Muscle layer of duodenum (tissue), 2 donors: ENCODE results near the gene LHPP.
"Not testable (repeated sequence)": the region's sequence is repeated elsewhere in the genome, so short reads cannot be mapped to it uniquely, and the experiment has no call there.

Experiments
- H3K27ac ChIP-seq: one replicate; pipeline ENCODE4 v1.7.0; 2013; ENCODE audit warnings: mild to moderate bottlenecking, low read length
- H3K27me3 ChIP-seq: one replicate; pipeline ENCODE4 v1.7.0; 2013; ENCODE audit warnings: low read depth, mild to moderate bottlenecking, control low read depth, low read length
- H3K36me3 ChIP-seq, 2 donors: one replicate each; pipeline ENCODE4 v1.7.0; 2013; ENCODE audit warnings: low read length in 2 of 2, control low read depth in 1 of 2, mild to moderate bottlenecking in 1 of 2; ENCODE audit not compliant: insufficient read depth in 2 of 2, control insufficient read depth in 1 of 2
- H3K4me1 ChIP-seq, 2 donors: one replicate each; pipeline ENCODE4 v1.7.0; 2013; ENCODE audit warnings: low read length in 2 of 2, mild to moderate bottlenecking in 2 of 2, control low read depth in 1 of 2, moderate library complexity in 1 of 2; ENCODE audit not compliant: insufficient read depth in 2 of 2, control insufficient read depth in 1 of 2
- H3K4me3 ChIP-seq, 2 donors: one replicate each; pipeline ENCODE4 v1.7.0; 2013; ENCODE audit warnings: low read length in 2 of 2, low read depth in 1 of 2, mild to moderate bottlenecking in 1 of 2
- H3K9me3 ChIP-seq, 2 donors: one replicate each; pipeline ENCODE4 v1.7.0; 2013; ENCODE audit warnings: low read length in 2 of 2, control low read depth in 1 of 2, mild to moderate bottlenecking in 1 of 2; ENCODE audit not compliant: control insufficient read depth in 1 of 2
- donor health status: healthy.

LHPP gene

GRCh38 chr10:124543971-124544370 is 82.3 kb downstream of the LHPP start:
- Histone ChIP-seq H3K36me3 (no peaks in the 10 kb centered on the region), H3K4me1 (peaks cover 0 to 8% of the 10 kb centered on the region in 2 donors), H3K9me3 (no peaks in the 10 kb centered on the region), H3K4me3 (no peak overlapping the region), H3K27me3 (no peaks in the 10 kb centered on the region), H3K27ac (no peak overlapping the region)

GRCh38 chr10:124544711-124545110 is 83.1 kb downstream of the LHPP start:
- Histone ChIP-seq H3K36me3 (no peaks in the 10 kb centered on the region), H3K4me1 (peaks cover 0 to 8% of the 10 kb centered on the region in 2 donors), H3K27me3 (no peaks in the 10 kb centered on the region), H3K9me3 (no peaks in the 10 kb centered on the region), H3K4me3 (no peak overlapping the region), H3K27ac (no peak overlapping the region)

- peaks cover 0 to 1% of the 10 kb centered on the region in 2 donors for H3K4me1 ChIP-seq
- no peak overlapping the region for H3K4me3 ChIP-seq
- H3K36me3 ChIP-seq, result no peaks in the 10 kb centered on the region
- H3K27me3 ChIP-seq, result no peaks in the 10 kb centered on the region
- no peaks in the 10 kb centered on the region for H3K9me3 ChIP-seq
- no peak overlapping the region for H3K27ac ChIP-seq
Observed at GRCh38 chr10:124545351-124546054, 83.9 kb downstream of the LHPP start.

GRCh38 chr10:124546055-124546369 is 84.4 kb downstream of the LHPP start:
- H3K4me1 ChIP-seq, result no peaks in the 10 kb centered on the region

GRCh38 chr10:124546957-124547646 is 85.5 kb downstream of the LHPP start:
- Histone ChIP-seq H3K27me3 (no peaks in the 10 kb centered on the region), H3K36me3 (no peaks in the 10 kb centered on the region), H3K9me3 (no peaks in the 10 kb centered on the region), H3K27ac (no peak overlapping the region), H3K4me1 (no peaks in the 10 kb centered on the region), H3K4me3 (no peak overlapping the region)

More at GRCh38 chr10:124546055-124546369, 84.4 kb downstream of the LHPP start:
- H3K27me3 ChIP-seq, result no peaks in the 10 kb centered on the region
- H3K4me3 ChIP-seq, result no peak overlapping the region
- no peak overlapping the region for H3K27ac ChIP-seq
- no peaks in the 10 kb centered on the region for H3K9me3 ChIP-seq
- no peaks in the 10 kb centered on the region for H3K36me3 ChIP-seq

- no peak overlapping the region for H3K4me3 ChIP-seq
- no peaks in the 10 kb centered on the region for H3K27me3 ChIP-seq
- no peaks in the 10 kb centered on the region for H3K36me3 ChIP-seq
- no peaks in the 10 kb centered on the region for H3K4me1 ChIP-seq
- no peak overlapping the region for H3K27ac ChIP-seq
- no peaks in the 10 kb centered on the region for H3K9me3 ChIP-seq
Observed at GRCh38 chr10:124547647-124548168, 86.1 kb downstream of the LHPP start.

GRCh38 chr10:124549171-124549570 is 87.5 kb downstream of the LHPP start:
- H3K27me3 ChIP-seq, H3K36me3 ChIP-seq, H3K9me3 ChIP-seq, H3K4me1 ChIP-seq, H3K4me3 ChIP-seq, H3K27ac ChIP-seq: not testable (repeated sequence)

GRCh38 chr10:124550293-124551034 is 88.8 kb downstream of the LHPP start:
- Histone ChIP-seq H3K27me3 (no peaks in the 10 kb centered on the region), H3K4me3 (no peak overlapping the region), H3K9me3 (no peaks in the 10 kb centered on the region), H3K27ac (no peak overlapping the region), H3K4me1 (no peaks in the 10 kb centered on the region), H3K36me3 (no peaks in the 10 kb centered on the region)

GRCh38 chr10:124551097-124551496 is 89.5 kb downstream of the LHPP start:
- no peaks in the 10 kb centered on the region for H3K27me3 ChIP-seq
- H3K36me3 ChIP-seq, result no peaks in the 10 kb centered on the region
- no peak overlapping the region for H3K4me3 ChIP-seq
- H3K9me3 ChIP-seq, result no peaks in the 10 kb centered on the region
- H3K4me1 ChIP-seq, result no peaks in the 10 kb centered on the region
- no peak overlapping the region for H3K27ac ChIP-seq

- Histone ChIP-seq H3K27me3 (no peaks in the 10 kb centered on the region), H3K36me3 (no peaks in the 10 kb centered on the region), H3K9me3 (no peaks in the 10 kb centered on the region), H3K27ac (no peak overlapping the region), H3K4me1 (no peaks in the 10 kb centered on the region), H3K4me3 (no peak overlapping the region)
Observed at GRCh38 chr10:124551755-124552154, 90.1 kb downstream of the LHPP start.

- Histone ChIP-seq H3K27ac (no peak overlapping the region), H3K27me3 (no peaks in the 10 kb centered on the region), H3K4me3 (no peak overlapping the region), H3K36me3 (no peaks in the 10 kb centered on the region), H3K4me1 (no peaks in the 10 kb centered on the region), H3K9me3 (no peaks in the 10 kb centered on the region)
Observed at GRCh38 chr10:124552691-124553276, 91.2 kb downstream of the LHPP start.
